Transverse colon (tissue), 4 donors: ENCODE results near the gene SYNJ2.

Source experiments
- POLR2A ChIP-seq: fragments of 450-650 bp; IDR thresholded peaks from one replicate; pipeline ENCODE4 v1.6.1; 2016; ENCODE audit warnings: antibody characterized with exemption, mild to moderate bottlenecking, moderate library complexity
- POLR2AphosphoS5 ChIP-seq, 3 donors: sonication (generic); formaldehyde crosslinking; IDR thresholded peaks; one replicate each; pipeline ENCODE4 v1.6.1; 2016; ENCODE audit warnings: antibody characterized with exemption in 3 of 3
- TF ChIP-seq, protein P1 (sequence below), 5 experiments: fragments of 200-600 bp in 3 of 5; fragments of 450-650 bp in 2 of 5; sonication (generic) in 3 of 5; IDR thresholded peaks; 1 replicate in 2 of 5; 2 replicates in 3 of 5; pipeline ENCODE4 v1.5.1; 2016 to 2017; ENCODE audit warnings: antibody characterized with exemption in 5 of 5, inconsistent platforms in 3 of 5, mild to moderate bottlenecking in 2 of 5, moderate library complexity in 1 of 5

DNA sequence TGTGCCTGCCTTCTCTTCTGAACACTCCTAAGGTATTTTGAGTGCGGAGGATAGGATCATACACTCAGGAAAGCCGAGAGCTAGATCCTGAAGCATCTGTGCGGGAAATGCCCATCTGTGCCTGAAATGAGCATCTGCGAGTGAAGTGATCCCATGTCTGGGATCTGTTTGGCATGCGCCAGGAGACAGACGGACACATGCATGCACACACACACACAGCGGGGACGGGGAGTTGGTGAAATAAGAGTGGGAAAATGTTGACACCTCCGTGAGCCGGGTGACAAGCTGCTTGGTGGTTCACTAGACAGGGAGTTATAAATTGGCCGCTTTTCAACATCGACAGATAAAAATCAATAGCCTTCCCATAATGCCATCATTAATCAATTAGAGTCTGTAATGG is 13.8 kb downstream of the SYNJ2 start:
- TF ChIP-seq POLR2A (no peak), POLR2AphosphoS5 (IDR thresholded peaks at IDR 0.05) (no peak)
- TF ChIP-seq, protein P1, sequence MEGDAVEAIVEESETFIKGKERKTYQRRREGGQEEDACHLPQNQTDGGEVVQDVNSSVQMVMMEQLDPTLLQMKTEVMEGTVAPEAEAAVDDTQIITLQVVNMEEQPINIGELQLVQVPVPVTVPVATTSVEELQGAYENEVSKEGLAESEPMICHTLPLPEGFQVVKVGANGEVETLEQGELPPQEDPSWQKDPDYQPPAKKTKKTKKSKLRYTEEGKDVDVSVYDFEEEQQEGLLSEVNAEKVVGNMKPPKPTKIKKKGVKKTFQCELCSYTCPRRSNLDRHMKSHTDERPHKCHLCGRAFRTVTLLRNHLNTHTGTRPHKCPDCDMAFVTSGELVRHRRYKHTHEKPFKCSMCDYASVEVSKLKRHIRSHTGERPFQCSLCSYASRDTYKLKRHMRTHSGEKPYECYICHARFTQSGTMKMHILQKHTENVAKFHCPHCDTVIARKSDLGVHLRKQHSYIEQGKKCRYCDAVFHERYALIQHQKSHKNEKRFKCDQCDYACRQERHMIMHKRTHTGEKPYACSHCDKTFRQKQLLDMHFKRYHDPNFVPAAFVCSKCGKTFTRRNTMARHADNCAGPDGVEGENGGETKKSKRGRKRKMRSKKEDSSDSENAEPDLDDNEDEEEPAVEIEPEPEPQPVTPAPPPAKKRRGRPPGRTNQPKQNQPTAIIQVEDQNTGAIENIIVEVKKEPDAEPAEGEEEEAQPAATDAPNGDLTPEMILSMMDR (IDR thresholded peaks at IDR 0.05) = no peak
